MM.1S (cell line): ENCODE data around the gene PKIG.

ENCODE experiments used
- EZH2 ChIP-seq: fragments of 300-600 bp; sonication (generic); optimal IDR thresholded peaks from 2 replicates; pipeline ENCODE3; 2017; ENCODE audit warnings: low read depth, mild to moderate bottlenecking, antibody characterized with exemption, low read length, mixed read lengths
- EZH2phosphoT487 ChIP-seq: fragments of 300-600 bp; sonication (generic); IDR thresholded peaks from 2 replicates; pipeline ENCODE4 v1.6.1; 2018; ENCODE audit warnings: antibody characterized with exemption, low read length
- TF ChIP-seq, protein P1 (sequence below): fragments of 300-600 bp; sonication (generic); IDR thresholded peaks from 2 replicates; pipeline ENCODE4 v1.5.1; 2016; ENCODE audit warnings: antibody characterized with exemption, low read length, mixed read lengths

DNA sequence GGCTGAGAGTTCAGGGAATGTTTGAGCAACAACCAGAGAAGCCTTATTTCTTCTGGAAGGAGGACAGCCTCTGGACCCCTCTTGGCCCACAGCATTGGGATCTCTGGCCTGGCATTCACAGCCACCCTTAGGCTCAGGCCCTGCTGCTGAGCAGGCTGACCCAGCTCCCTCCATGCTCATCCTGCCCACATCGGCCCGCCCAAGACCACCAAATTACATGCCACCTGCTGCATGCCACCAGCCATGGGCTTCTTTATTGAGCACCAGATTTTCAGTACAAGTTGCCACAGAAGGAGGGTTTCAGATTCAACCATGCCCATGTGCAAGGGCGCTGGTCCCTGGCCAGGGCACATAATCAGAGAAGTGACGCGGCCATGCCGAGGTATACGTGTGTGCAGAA lies 36.9 kb downstream of the PKIG start:
- TF ChIP-seq, protein P1, sequence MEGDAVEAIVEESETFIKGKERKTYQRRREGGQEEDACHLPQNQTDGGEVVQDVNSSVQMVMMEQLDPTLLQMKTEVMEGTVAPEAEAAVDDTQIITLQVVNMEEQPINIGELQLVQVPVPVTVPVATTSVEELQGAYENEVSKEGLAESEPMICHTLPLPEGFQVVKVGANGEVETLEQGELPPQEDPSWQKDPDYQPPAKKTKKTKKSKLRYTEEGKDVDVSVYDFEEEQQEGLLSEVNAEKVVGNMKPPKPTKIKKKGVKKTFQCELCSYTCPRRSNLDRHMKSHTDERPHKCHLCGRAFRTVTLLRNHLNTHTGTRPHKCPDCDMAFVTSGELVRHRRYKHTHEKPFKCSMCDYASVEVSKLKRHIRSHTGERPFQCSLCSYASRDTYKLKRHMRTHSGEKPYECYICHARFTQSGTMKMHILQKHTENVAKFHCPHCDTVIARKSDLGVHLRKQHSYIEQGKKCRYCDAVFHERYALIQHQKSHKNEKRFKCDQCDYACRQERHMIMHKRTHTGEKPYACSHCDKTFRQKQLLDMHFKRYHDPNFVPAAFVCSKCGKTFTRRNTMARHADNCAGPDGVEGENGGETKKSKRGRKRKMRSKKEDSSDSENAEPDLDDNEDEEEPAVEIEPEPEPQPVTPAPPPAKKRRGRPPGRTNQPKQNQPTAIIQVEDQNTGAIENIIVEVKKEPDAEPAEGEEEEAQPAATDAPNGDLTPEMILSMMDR, result no peak
- TF ChIP-seq EZH2, result no peak
- no peak for TF ChIP-seq EZH2phosphoT487
